Measurements from ENCODE around the gene ZEB2.

Gene ZEB2

GRCh38 chr2:144359684-144360083 lies 160.2 kb downstream of the ZEB2 start:
- TF ChIP-seq CTCF (conservative IDR thresholded peaks at IDR 0.05; ENCODE audit: low read length): no peak
- no peak for DNase-seq (ENCODE audit: low read depth)
- H3K4me3 ChIP-seq (ENCODE audit: low read length): no peak overlapping the region

- DNase-seq (ENCODE audit: low read depth): peak; percentile 54
- no peak overlapping the region for H3K4me3 ChIP-seq (ENCODE audit: low read length)
- no peak for TF ChIP-seq CTCF (conservative IDR thresholded peaks at IDR 0.05; ENCODE audit: low read length)
Measured at GRCh38 chr2:144358979-144359541, 160.9 kb downstream of the ZEB2 start.

GRCh38 chr2:144358374-144358964 lies 161.4 kb downstream of the ZEB2 start:
- no peak overlapping the region for H3K4me3 ChIP-seq (ENCODE audit: low read length)
- no peak for TF ChIP-seq CTCF (conservative IDR thresholded peaks at IDR 0.05; ENCODE audit: low read length)
- DNase-seq (ENCODE audit: low read depth): no peak

- DNase-seq (ENCODE audit: low read depth): peak; percentile 99
- no peak for TF ChIP-seq CTCF (conservative IDR thresholded peaks at IDR 0.05; ENCODE audit: low read length)
- H3K4me3 ChIP-seq (ENCODE audit: low read length): no peak overlapping the region
Measured at GRCh38 chr2:144357623-144358373, 162.1 kb downstream of the ZEB2 start.

GRCh38 chr2:144356402-144356801 lies 163.5 kb downstream of the ZEB2 start:
- no peak overlapping the region for H3K4me3 ChIP-seq (ENCODE audit: low read length)
- DNase-seq (ENCODE audit: low read depth): no peak
- no peak for TF ChIP-seq CTCF (conservative IDR thresholded peaks at IDR 0.05; ENCODE audit: low read length)

DNA sequence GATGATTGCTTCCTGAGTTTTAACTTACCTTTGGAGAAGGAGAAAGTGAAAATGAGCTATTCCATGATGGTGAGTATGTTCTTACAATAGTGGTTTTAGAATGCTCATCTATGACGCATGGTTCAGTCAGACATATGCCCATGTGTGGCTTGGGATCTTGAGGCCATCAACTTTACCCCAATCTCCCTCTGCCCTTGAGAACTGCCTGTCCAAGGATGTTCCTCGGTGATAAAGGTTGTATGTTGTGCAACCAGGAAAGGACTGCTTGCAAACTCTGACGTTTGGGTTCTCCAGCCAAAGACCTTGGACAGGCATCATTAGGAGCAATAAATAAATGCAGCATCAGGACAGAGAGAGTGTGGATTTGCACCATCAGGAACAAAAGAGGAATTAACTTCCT lies 165.0 kb downstream of the ZEB2 start:
- no peak overlapping the region for H3K4me3 ChIP-seq (ENCODE audit: low read length)
- DNase-seq (ENCODE audit: low read depth): peak; percentile 31
- TF ChIP-seq CTCF (conservative IDR thresholded peaks at IDR 0.05; ENCODE audit: low read length): no peak

DNA sequence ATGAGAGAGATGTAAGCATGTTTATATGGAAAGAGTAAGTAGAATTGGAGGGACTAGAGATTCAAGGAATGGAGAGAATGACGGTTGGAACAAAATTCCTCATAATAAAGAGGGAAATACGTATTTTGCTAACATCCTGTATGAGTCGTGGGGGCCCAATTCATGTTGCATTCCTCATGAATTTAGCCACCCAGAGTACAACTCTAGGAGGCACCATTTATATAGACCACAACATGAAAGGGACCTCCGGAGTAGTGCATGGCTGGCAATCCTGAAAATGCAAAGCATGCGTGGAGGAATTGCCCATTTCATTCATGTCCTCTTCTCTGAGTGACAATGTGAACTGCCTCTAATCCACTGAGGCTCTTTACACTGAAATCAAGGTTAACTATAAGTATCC lies 168.2 kb downstream of the ZEB2 start:
- DNase-seq (ENCODE audit: low read depth): no peak
- no peak for TF ChIP-seq CTCF (conservative IDR thresholded peaks at IDR 0.05; ENCODE audit: low read length)
- no peak overlapping the region for H3K4me3 ChIP-seq (ENCODE audit: low read length)

Measured in AG10803 (cell line).